CD4-positive, alpha-beta T cell treated with Interleukin-17A for 1 hour (primary cell): ENCODE results near the gene NACC2.
A peak's percentile ranks its signal among the peaks of the same experiment; 100 is the strongest.

ENCODE experiments used
- DNase-seq: peaks from one replicate; pipeline ENCODE4 v3.0.0-alpha.2; 2020

The NACC2 gene

GRCh38 chr9:136007934-136008692, 87.0 kb downstream of the NACC2 start:
- no peak for DNase-seq

GRCh38 chr9:136007276-136007933, 87.7 kb downstream of the NACC2 start:
- DNase-seq = no peak

- no peak for DNase-seq
These were observed 88.9 kb downstream of the NACC2 start for GRCh38 chr9:136006169-136006568.

- DNase-seq = no peak
These were observed 90.4 kb downstream of the NACC2 start for GRCh38 chr9:136004712-136005111.

GRCh38 chr9:136004219-136004618, 90.9 kb downstream of the NACC2 start:
- no peak for DNase-seq

GRCh38 chr9:136003411-136004218, 91.5 kb downstream of the NACC2 start:
- no peak for DNase-seq

GRCh38 chr9:136002881-136003280, 92.2 kb downstream of the NACC2 start:
- DNase-seq = no peak

GRCh38 chr9:136002215-136002614, 92.9 kb downstream of the NACC2 start:
- no peak for DNase-seq

GRCh38 chr9:136001231-136001630, 93.9 kb downstream of the NACC2 start:
- no peak for DNase-seq

GRCh38 chr9:135998410-135999071, 96.5 kb downstream of the NACC2 start:
- DNase-seq = no peak

- DNase-seq = no peak
These were observed 97.1 kb downstream of the NACC2 start for GRCh38 chr9:135998016-135998380.

GRCh38 chr9:135997090-135998015, 97.7 kb downstream of the NACC2 start:
- DNase-seq = no peak

GRCh38 chr9:135995816-135996215, 99.3 kb downstream of the NACC2 start:
- no peak for DNase-seq

GRCh38 chr9:135994501-135995192, 100.4 kb downstream of the NACC2 start:
- no peak for DNase-seq

GRCh38 chr9:135993765-135994500, 101.2 kb downstream of the NACC2 start:
- no peak for DNase-seq

GRCh38 chr9:135993409-135993742, 101.7 kb downstream of the NACC2 start:
- DNase-seq = no peak

GRCh38 chr9:135992486-135993408, 102.3 kb downstream of the NACC2 start:
- DNase-seq = peak; percentile 43

- DNase-seq = no peak
These were observed 103.3 kb downstream of the NACC2 start for GRCh38 chr9:135991771-135992170.
